ENCODE results near the gene CEACAM6.

GRCh38 chr19:41718761-41719160, 36.6 kb upstream of the CEACAM6 start:
- TF ChIP-seq CTCF (IDR thresholded peaks at IDR 0.05) (no peak), POLR2A (IDR thresholded peaks at IDR 0.05) (no peak)

Data from heart left ventricle (tissue), 13 donors.